ENCODE data around the gene KIAA0825. TPM values are rescaled to one million over a fixed set of nuclear protein-coding genes. Genes with fewer than 3 reads are reported as not detected.

The KIAA0825 gene
- total RNA-seq, 1 experiment from 2014 or later: 1.9 TPM

GRCh38 chr5:94254214-94254613 is 364.2 kb downstream of the KIAA0825 start:
- Histone ChIP-seq H3F3A (ENCODE audit: insufficient read depth, low read depth) (no peaks in the 10 kb centered on the region), H2AFZ (no peak overlapping the region), H3K4me2 (no peak overlapping the region), H3K9me2 (ENCODE audit: insufficient read depth) (no peaks in the 10 kb centered on the region), H3K79me2 (ENCODE audit: low read depth) (no peaks in the 10 kb centered on the region), H3K4me3 (no peak overlapping the region), H3K36me3 (ENCODE audit: low read depth) (no peaks in the 10 kb centered on the region), H3K9me3 (ENCODE audit: insufficient read depth, low read depth) (no peaks in the 10 kb centered on the region), H4K20me1 (ENCODE audit: insufficient read depth) (no peaks in the 10 kb centered on the region), H3K27me3 (ENCODE audit: insufficient read depth, low read depth) (no peaks in the 10 kb centered on the region), H3K4me1 (replicated peaks; ENCODE audit: insufficient read depth) (no peaks in the 10 kb centered on the region), H3K27ac (no peak overlapping the region)
- BruUV-seq (replicated peaks): no TSS peak
- TF ChIP-seq CTCF (conservative IDR thresholded peaks at IDR 0.05): no peak
- no peak for TF ChIP-seq EZH2 (IDR thresholded peaks at IDR 0.05; ENCODE audit: low read depth)
- ChIA-PET POLR2A (ENCODE audit: unreplicated experiment) (no interaction called here), CTCF (interaction anchor here (0.6 kb wide), 1 partner anchor 1577 kb away, joined by 4 read pairs; no protein-coding TSS in a partner anchor)
- intact Hi-C loops (cut with micrococcal nuclease; ENCODE audit: unreplicated experiment): no loop called here
- DNase-seq: no peak

- Histone ChIP-seq H3K36me3 (ENCODE audit: low read depth) (no peaks in the 10 kb centered on the region), H2AFZ (no peak overlapping the region), H4K20me1 (ENCODE audit: insufficient read depth) (no peaks in the 10 kb centered on the region), H3K27me3 (ENCODE audit: insufficient read depth, low read depth) (no peaks in the 10 kb centered on the region), H3K9me2 (ENCODE audit: insufficient read depth) (no peaks in the 10 kb centered on the region), H3K4me2 (no peak overlapping the region), H3F3A (ENCODE audit: insufficient read depth, low read depth) (no peaks in the 10 kb centered on the region), H3K79me2 (ENCODE audit: low read depth) (no peaks in the 10 kb centered on the region), H3K9me3 (ENCODE audit: insufficient read depth, low read depth) (no peaks in the 10 kb centered on the region), H3K4me1 (replicated peaks; ENCODE audit: insufficient read depth) (no peaks in the 10 kb centered on the region), H3K27ac (no peak overlapping the region), H3K4me3 (no peak overlapping the region)
- no TSS peak for BruUV-seq (replicated peaks)
- no peak for DNase-seq
- CTCF ChIA-PET: no interaction called here
- POLR2A ChIA-PET (ENCODE audit: unreplicated experiment): no interaction called here
- intact Hi-C loops (cut with micrococcal nuclease; ENCODE audit: unreplicated experiment): no loop called here
- TF ChIP-seq CTCF (conservative IDR thresholded peaks at IDR 0.05) (no peak), EZH2 (IDR thresholded peaks at IDR 0.05; ENCODE audit: low read depth) (no peak)
Measured at GRCh38 chr5:94250985-94251384, 367.4 kb downstream of the KIAA0825 start.

GRCh38 chr5:94249430-94249829 is 369.0 kb downstream of the KIAA0825 start:
- no peaks in the 10 kb centered on the region for H3K79me2 ChIP-seq (ENCODE audit: low read depth)
- no peaks in the 10 kb centered on the region for H4K20me1 ChIP-seq (ENCODE audit: insufficient read depth)
- no peaks in the 10 kb centered on the region for H3K27me3 ChIP-seq (ENCODE audit: insufficient read depth, low read depth)
- H3K4me2 ChIP-seq: no peak overlapping the region
- no TSS peak for BruUV-seq (replicated peaks)
- no peak for DNase-seq
- intact Hi-C loops (cut with micrococcal nuclease; ENCODE audit: unreplicated experiment): no loop called here
- no peak overlapping the region for H2AFZ ChIP-seq
- CTCF ChIA-PET: no interaction called here
- no peaks in the 10 kb centered on the region for H3F3A ChIP-seq (ENCODE audit: insufficient read depth, low read depth)
- H3K36me3 ChIP-seq (ENCODE audit: low read depth): no peaks in the 10 kb centered on the region
- no peaks in the 10 kb centered on the region for H3K9me3 ChIP-seq (ENCODE audit: insufficient read depth, low read depth)
- no peaks in the 10 kb centered on the region for H3K4me1 ChIP-seq (replicated peaks; ENCODE audit: insufficient read depth)
- no peak overlapping the region for H3K4me3 ChIP-seq
- no peak for TF ChIP-seq CTCF (conservative IDR thresholded peaks at IDR 0.05)
- no peak for TF ChIP-seq EZH2 (IDR thresholded peaks at IDR 0.05; ENCODE audit: low read depth)
- H3K27ac ChIP-seq: no peak overlapping the region
- H3K9me2 ChIP-seq (ENCODE audit: insufficient read depth): no peaks in the 10 kb centered on the region
- POLR2A ChIA-PET (ENCODE audit: unreplicated experiment): no interaction called here
